MM.1S (cell line): ENCODE results near the gene IPO7.
A peak's percentile ranks its signal among the peaks of the same experiment; 100 is the strongest.

Experiments used
- DNase-seq: peaks from one replicate; pipeline ENCODE4 v3.0.0-alpha.2; 2015
- H2AFZ ChIP-seq: fragments of 300-600 bp; sonication (generic); 2 replicates; pipeline ENCODE4 v1.6.0; 2016; ENCODE audit warnings: antibody characterized with exemption, low read length
- H3F3A ChIP-seq: fragments of 300-600 bp; sonication (generic); 2 replicates; pipeline ENCODE4 v1.6.1; 2016; ENCODE audit warnings: mild to moderate bottlenecking, antibody characterized with exemption, low read length, moderate library complexity, mixed read lengths; ENCODE audit not compliant: insufficient read depth
- H3K27ac ChIP-seq: fragments of 300-600 bp; sonication (generic); 2 replicates; pipeline ENCODE4 v1.5.1; 2016; ENCODE audit warnings: mild to moderate bottlenecking, low read length
- H3K27me3 ChIP-seq: fragments of 300-600 bp; sonication (generic); replicated peaks from 2 replicates; pipeline ENCODE4 v1.6.0; 2016; ENCODE audit warnings: low read length; ENCODE audit not compliant: insufficient read depth
- H3K36me3 ChIP-seq: fragments of 300-600 bp; sonication (generic); replicated peaks from 2 replicates; pipeline ENCODE4 v1.6.1; 2016; ENCODE audit warnings: mild to moderate bottlenecking, low read length, mixed read lengths; ENCODE audit not compliant: insufficient read depth
- H3K4me1 ChIP-seq: fragments of 300-600 bp; sonication (generic); 2 replicates; pipeline ENCODE4 v1.6.1; 2016; ENCODE audit warnings: low read length, mixed read lengths
- H3K4me2 ChIP-seq: fragments of 300-600 bp; sonication (generic); 2 replicates; pipeline ENCODE4 v1.6.0; 2016; ENCODE audit warnings: low read depth, low read length
- H3K4me3 ChIP-seq: fragments of 300-600 bp; sonication (generic); 2 replicates; pipeline ENCODE4 v1.5.1; 2016; ENCODE audit warnings: low read length, mixed read lengths
- H3K79me2 ChIP-seq: fragments of 300-600 bp; sonication (generic); 2 replicates; pipeline ENCODE4 v1.6.1; 2016; ENCODE audit warnings: mixed run types, low read length, mixed read lengths
- H3K9ac ChIP-seq: fragments of 300-600 bp; sonication (generic); 2 replicates; pipeline ENCODE4 v1.6.1; 2016; ENCODE audit warnings: low read length, mixed read lengths
- H3K9me2 ChIP-seq: fragments of 300-600 bp; sonication (generic); replicated peaks from 2 replicates; pipeline ENCODE4 v1.6.1; 2016; ENCODE audit warnings: mild to moderate bottlenecking, low read length, mixed read lengths; ENCODE audit not compliant: insufficient read depth
- H3K9me3 ChIP-seq: fragments of 300-600 bp; sonication (generic); replicated peaks from 2 replicates; pipeline ENCODE4 v1.6.1; 2016; ENCODE audit warnings: mild to moderate bottlenecking, low read length, mixed read lengths; ENCODE audit not compliant: insufficient read depth
- H4K20me1 ChIP-seq: fragments of 300-600 bp; sonication (generic); 2 replicates; pipeline ENCODE4 v1.6.1; 2016; ENCODE audit warnings: mild to moderate bottlenecking, low read length, moderate library complexity, mixed read lengths; ENCODE audit not compliant: insufficient read depth
- EZH2 ChIP-seq: fragments of 300-600 bp; sonication (generic); optimal IDR thresholded peaks from 2 replicates; pipeline ENCODE3; 2017; ENCODE audit warnings: low read depth, mild to moderate bottlenecking, antibody characterized with exemption, low read length, mixed read lengths
- EZH2phosphoT487 ChIP-seq: fragments of 300-600 bp; sonication (generic); IDR thresholded peaks from 2 replicates; pipeline ENCODE4 v1.6.1; 2018; ENCODE audit warnings: antibody characterized with exemption, low read length
- TF ChIP-seq, protein P1 (sequence below): fragments of 300-600 bp; sonication (generic); IDR thresholded peaks from 2 replicates; pipeline ENCODE4 v1.5.1; 2016; ENCODE audit warnings: antibody characterized with exemption, low read length, mixed read lengths

The IPO7 gene

DNA sequence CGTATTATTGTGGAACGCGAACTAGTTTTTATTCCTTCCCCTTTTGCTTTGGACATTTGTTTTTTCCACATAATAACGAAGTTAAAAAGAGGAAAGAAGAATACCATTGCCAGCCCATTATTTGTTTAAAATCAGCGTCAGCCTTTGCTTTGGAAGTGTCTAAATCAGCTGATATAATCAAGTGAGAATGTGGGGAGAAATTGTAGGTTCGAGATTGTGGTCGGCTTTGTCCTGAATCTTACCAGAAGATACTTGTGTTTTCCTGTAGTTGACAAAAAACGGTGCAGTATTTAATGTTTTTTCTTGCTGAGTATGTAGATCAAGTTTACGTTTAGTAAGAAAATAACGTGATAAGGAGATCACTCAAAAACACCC lies 77.3 kb downstream of the IPO7 start:
- DNase-seq = peak; percentile 41
- H2AFZ ChIP-seq = peak overlapping the region; percentile 73

DNA sequence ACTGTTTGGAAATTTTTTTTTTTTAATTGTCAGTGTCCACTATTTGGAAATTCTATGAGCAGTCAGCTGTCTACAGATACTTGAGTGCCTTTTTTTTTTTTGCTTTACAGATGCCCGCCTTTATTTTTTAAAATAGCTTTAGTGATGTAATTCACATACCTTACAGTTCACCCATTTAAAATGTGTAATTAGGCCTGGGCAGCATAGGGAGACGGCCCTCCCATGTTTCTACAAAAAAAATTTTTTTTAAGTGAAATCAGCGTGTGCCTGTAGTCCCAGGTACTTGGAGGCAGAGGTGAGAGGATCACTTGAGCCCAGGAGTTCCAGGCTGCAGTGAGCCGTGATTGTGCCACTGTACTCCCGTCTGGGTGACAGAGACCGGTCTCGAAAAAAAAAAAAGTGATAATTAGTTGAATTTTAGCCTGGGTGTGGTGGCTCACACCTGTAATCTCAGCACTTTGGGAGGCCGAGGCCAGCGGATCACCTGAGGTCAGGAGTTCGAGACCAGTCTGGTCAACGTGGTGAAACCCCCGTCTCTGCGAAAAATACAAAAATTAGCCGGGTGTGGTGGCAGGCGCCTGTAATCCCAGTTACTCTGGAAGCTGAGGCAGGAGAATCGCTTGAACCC lies 77.8 kb downstream of the IPO7 start:
- H2AFZ ChIP-seq = peak overlapping the region; percentile 73; the same call in 1 of the 2 replicates

More for the DNA sequence above, 77.3 kb downstream of the IPO7 start:
- no peaks in the 10 kb centered on the region for H3K9me2 ChIP-seq
- TF ChIP-seq, protein P1, sequence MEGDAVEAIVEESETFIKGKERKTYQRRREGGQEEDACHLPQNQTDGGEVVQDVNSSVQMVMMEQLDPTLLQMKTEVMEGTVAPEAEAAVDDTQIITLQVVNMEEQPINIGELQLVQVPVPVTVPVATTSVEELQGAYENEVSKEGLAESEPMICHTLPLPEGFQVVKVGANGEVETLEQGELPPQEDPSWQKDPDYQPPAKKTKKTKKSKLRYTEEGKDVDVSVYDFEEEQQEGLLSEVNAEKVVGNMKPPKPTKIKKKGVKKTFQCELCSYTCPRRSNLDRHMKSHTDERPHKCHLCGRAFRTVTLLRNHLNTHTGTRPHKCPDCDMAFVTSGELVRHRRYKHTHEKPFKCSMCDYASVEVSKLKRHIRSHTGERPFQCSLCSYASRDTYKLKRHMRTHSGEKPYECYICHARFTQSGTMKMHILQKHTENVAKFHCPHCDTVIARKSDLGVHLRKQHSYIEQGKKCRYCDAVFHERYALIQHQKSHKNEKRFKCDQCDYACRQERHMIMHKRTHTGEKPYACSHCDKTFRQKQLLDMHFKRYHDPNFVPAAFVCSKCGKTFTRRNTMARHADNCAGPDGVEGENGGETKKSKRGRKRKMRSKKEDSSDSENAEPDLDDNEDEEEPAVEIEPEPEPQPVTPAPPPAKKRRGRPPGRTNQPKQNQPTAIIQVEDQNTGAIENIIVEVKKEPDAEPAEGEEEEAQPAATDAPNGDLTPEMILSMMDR = no peak
- TF ChIP-seq EZH2 (no peak), EZH2phosphoT487 (no peak)
- no peaks in the 10 kb centered on the region for H4K20me1 ChIP-seq
- H3K9me3 ChIP-seq = no peaks in the 10 kb centered on the region
- peaks cover 7% of the 10 kb centered on the region for H3K4me1 ChIP-seq
- peak overlapping the region; percentile 93 for H3K9ac ChIP-seq
- peaks cover 21% of the 10 kb centered on the region for H3F3A ChIP-seq
- H3K27me3 ChIP-seq = no peaks in the 10 kb centered on the region
- H3K36me3 ChIP-seq = 0 out of 2 replicates have a peak, but pooled peaks cover 3% of the 10 kb centered on the region
- peak overlapping the region; percentile 79 for H3K4me3 ChIP-seq
- peak overlapping the region; percentile 97 for H3K27ac ChIP-seq
- peak overlapping the region; percentile 70 for H3K4me2 ChIP-seq
- H3K79me2 ChIP-seq = peaks cover 59% of the 10 kb centered on the region

DNA sequence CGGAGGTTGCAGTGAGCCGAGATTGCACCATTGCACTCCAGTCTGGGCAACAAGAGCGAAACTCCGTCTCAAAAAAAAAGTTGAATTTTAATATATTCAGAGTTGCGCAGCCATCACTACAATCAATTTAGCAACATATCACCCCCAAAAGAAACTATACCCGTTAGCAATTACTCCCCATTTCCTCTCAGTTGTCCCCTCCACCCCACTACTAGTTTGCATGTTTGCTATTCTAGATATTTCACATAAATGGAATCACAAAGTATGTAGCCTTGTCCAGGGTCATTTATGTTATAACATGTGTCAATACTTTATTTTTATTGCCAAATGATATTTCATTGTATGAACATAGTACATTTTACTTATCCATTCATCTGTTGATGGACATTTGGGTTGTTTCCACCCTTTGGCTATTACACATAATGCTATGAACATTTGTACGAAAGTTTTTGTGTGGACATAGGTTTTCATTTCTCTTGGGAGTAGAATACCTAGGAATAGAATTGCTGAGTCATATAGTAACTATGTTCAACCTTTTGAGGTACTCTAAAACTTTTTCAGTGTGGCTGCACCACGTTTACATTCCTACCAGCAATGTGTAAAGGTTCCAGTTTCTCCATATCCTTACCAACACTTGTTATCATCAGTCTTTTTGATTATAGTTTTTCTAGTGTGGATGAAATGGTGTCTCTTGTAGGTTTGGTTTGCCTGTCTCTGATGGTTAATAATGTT lies 78.5 kb downstream of the IPO7 start:
- Histone ChIP-seq H3K36me3 (0 out of 2 replicates have a peak, but pooled peaks cover 3% of the 10 kb centered on the region), H3K9me3 (no peaks in the 10 kb centered on the region), H3K79me2 (peaks cover 68% of the 10 kb centered on the region), H3K9ac (no peak overlapping the region), H2AFZ (no peak overlapping the region), H3K4me3 (no peak overlapping the region), H3K27me3 (no peaks in the 10 kb centered on the region), H3K4me2 (0 out of 2 replicates have a peak overlapping the region, but pooled peaks have one; percentile 16), H3K9me2 (no peaks in the 10 kb centered on the region), H4K20me1 (no peaks in the 10 kb centered on the region), H3K27ac (no peak overlapping the region), H3F3A (peaks cover 21% of the 10 kb centered on the region), H3K4me1 (peaks cover 7% of the 10 kb centered on the region)
- TF ChIP-seq EZH2 (no peak), EZH2phosphoT487 (no peak)
- DNase-seq = no peak

More for the DNA sequence above, 77.8 kb downstream of the IPO7 start:
- H3K4me1 ChIP-seq = peaks cover 7% of the 10 kb centered on the region
- peaks cover 21% of the 10 kb centered on the region for H3F3A ChIP-seq
- H3K9me3 ChIP-seq = no peaks in the 10 kb centered on the region
- TF ChIP-seq EZH2phosphoT487 (no peak), EZH2 (no peak)
- TF ChIP-seq, protein P1 = no peak
- H3K36me3 ChIP-seq = 0 out of 2 replicates have a peak, but pooled peaks cover 3% of the 10 kb centered on the region
- peaks cover 63% of the 10 kb centered on the region for H3K79me2 ChIP-seq
- H3K27me3 ChIP-seq = no peaks in the 10 kb centered on the region
- H3K4me2 ChIP-seq = peak overlapping the region; percentile 70
- H3K9me2 ChIP-seq = no peaks in the 10 kb centered on the region
- no peak for DNase-seq
- peak overlapping the region; percentile 79 for H3K4me3 ChIP-seq
- peak overlapping the region; percentile 93; the same call in 1 of the 2 replicates for H3K9ac ChIP-seq
- peak overlapping the region; percentile 97; the same call in 1 of the 2 replicates for H3K27ac ChIP-seq
- H4K20me1 ChIP-seq = no peaks in the 10 kb centered on the region
